Left kidney (tissue), 8 donors: ENCODE data around the gene MBNL3. TPM values are rescaled to one million over a fixed set of nuclear protein-coding genes. Genes with fewer than 3 reads are reported as not detected.

Source experiments
- DNase-seq: peaks from one replicate; pipeline ENCODE4 v3.0.0-alpha.2; 2013
- long read RNA-seq, 8 donors: transcript quantifications; one replicate each; lab custom pipeline, GENCODE V29; 2026
- polyA plus RNA-seq: library from polyadenylated mRNA; unstranded; fragments of 120-200 nt; gene quantifications from one replicate; pipeline ENCODE4 v1.2.1, GENCODE V29; 2013; ENCODE audit not compliant: insufficient read length

The MBNL3 gene
- 38.1 TPM for polyA plus RNA-seq
- long read RNA-seq, donor 1, full-length matches to known transcripts = 3 of 3 reads
- long read RNA-seq, donor 1, partial matches to known transcripts = 0 of 3 reads
- long read RNA-seq, donor 1, other reads (novel, unspliced or antisense) = 0 of 3 reads
- long read RNA-seq, donor 2, full-length matches to known transcripts = 1 of 1 reads
- long read RNA-seq, donor 2, partial matches to known transcripts = 0 of 1 reads
- long read RNA-seq, donor 2, other reads (novel, unspliced or antisense) = 0 of 1 reads
- long read RNA-seq, donor 3, partial matches to known transcripts = 0 of 1 reads
- long read RNA-seq, donor 3, other reads (novel, unspliced or antisense) = 0 of 1 reads
- long read RNA-seq, donor 4 = 0 reads
- long read RNA-seq, donor 5, full-length matches to known transcripts = 2 of 2 reads
- long read RNA-seq, donor 5, partial matches to known transcripts = 0 of 2 reads
- long read RNA-seq, donor 5, other reads (novel, unspliced or antisense) = 0 of 2 reads
- long read RNA-seq, donor 6, partial matches to known transcripts = 0 of 1 reads
- long read RNA-seq, donor 6, other reads (novel, unspliced or antisense) = 0 of 1 reads
- long read RNA-seq, donor 7, full-length matches to known transcripts = 2 of 2 reads
- long read RNA-seq, donor 7, partial matches to known transcripts = 0 of 2 reads
- long read RNA-seq, donor 7, other reads (novel, unspliced or antisense) = 0 of 2 reads
- long read RNA-seq, donor 8 = 0 reads

GRCh38 chrX:132488819-132489577 lies at the start of gene MBNL3:
TSS of gene MBNL3 (minus strand) at chrX:132489038. CDS start at chrX:132439611, 49,427 bp downstream.
- peak; percentile 53 for DNase-seq

GRCh38 chrX:132533409-132533808 lies 44.6 kb upstream of the MBNL3 start:
- DNase-seq = no peak

GRCh38 chrX:132532913-132533312 lies 44.1 kb upstream of the MBNL3 start:
- DNase-seq = no peak

GRCh38 chrX:132532097-132532496 lies 43.3 kb upstream of the MBNL3 start:
- no peak for DNase-seq

GRCh38 chrX:132520792-132521191 lies 32.0 kb upstream of the MBNL3 start:
- no peak for DNase-seq

- no peak for DNase-seq
Observed at GRCh38 chrX:132520213-132520612, 31.4 kb upstream of the MBNL3 start.

GRCh38 chrX:132518401-132518800 lies 29.6 kb upstream of the MBNL3 start:
- DNase-seq = no peak

GRCh38 chrX:132508834-132509233 lies 20.0 kb upstream of the MBNL3 start:
- no peak for DNase-seq

- no peak for DNase-seq
Observed at GRCh38 chrX:132505116-132505515, 16.3 kb upstream of the MBNL3 start.

- DNase-seq = no peak
Observed at GRCh38 chrX:132504417-132504816, 15.6 kb upstream of the MBNL3 start.

GRCh38 chrX:132501606-132502005 lies 12.8 kb upstream of the MBNL3 start:
- no peak for DNase-seq

- DNase-seq = no peak
Observed at GRCh38 chrX:132497432-132497831, 8.6 kb upstream of the MBNL3 start.

GRCh38 chrX:132493095-132493494 lies 4.3 kb upstream of the MBNL3 start:
- DNase-seq = no peak

- no peak for DNase-seq
Observed at GRCh38 chrX:132491191-132491590, 2.4 kb upstream of the MBNL3 start.

GRCh38 chrX:132489578-132490419 lies 961 bp upstream of the MBNL3 start:
- no peak for DNase-seq

- DNase-seq = no peak
Observed at GRCh38 chrX:132488180-132488705, 595 bp downstream of the MBNL3 start.

GRCh38 chrX:132486599-132487178 lies 2.1 kb downstream of the MBNL3 start:
- no peak for DNase-seq

GRCh38 chrX:132483951-132484350 lies 4.9 kb downstream of the MBNL3 start:
- no peak for DNase-seq

- DNase-seq = no peak
Observed at GRCh38 chrX:132483488-132483887, 5.3 kb downstream of the MBNL3 start.

GRCh38 chrX:132482632-132483031 lies 6.2 kb downstream of the MBNL3 start:
- no peak for DNase-seq

GRCh38 chrX:132481449-132481848 lies 7.4 kb downstream of the MBNL3 start:
- DNase-seq = no peak
